Testis (tissue), 3 donors: ENCODE data around the gene CCDC83. TPM values are rescaled to one million over a fixed set of nuclear protein-coding genes. Genes with fewer than 3 reads are reported as not detected.
"Not testable (repeated sequence)": the region's sequence is repeated elsewhere in the genome, so short reads cannot be mapped to it uniquely, and the experiment has no call there.

Source experiments
- DNase-seq: peaks from one replicate; pipeline ENCODE4 v3.0.0-alpha.2; 2019
- H3K27ac ChIP-seq, 2 donors: fragments of 200-600 bp; sonication (generic); one replicate each; pipeline ENCODE4 v1.5.1; 2019
- H3K27me3 ChIP-seq: fragments of 200-600 bp; sonication (generic); one replicate; pipeline ENCODE4 v1.5.1; 2019
- H3K36me3 ChIP-seq: fragments of 200-600 bp; sonication (generic); one replicate; pipeline ENCODE4 v1.5.1; 2017; ENCODE audit warnings: low read depth; ENCODE audit errors: missing control alignments
- H3K4me1 ChIP-seq: fragments of 200-600 bp; sonication (generic); one replicate; pipeline ENCODE4 v1.5.1; 2019
- H3K4me3 ChIP-seq, 2 donors: fragments of 200-600 bp; sonication (generic); one replicate each; pipeline ENCODE4 v1.5.1; 2017 to 2019
- H3K9me3 ChIP-seq: fragments of 200-600 bp; sonication (generic); one replicate; pipeline ENCODE4 v1.5.1; 2017
- POLR2A ChIP-seq: fragments of 450-650 bp; IDR thresholded peaks from one replicate; pipeline ENCODE4 v1.6.1; 2017; ENCODE audit warnings: antibody characterized with exemption, mild to moderate bottlenecking, moderate library complexity
- WGBS, 2 donors: methylation state at CpG; one replicate each; pipeline ENCODE4 v1.1.5; 2018; 5-methylcytosine and 5-hydroxymethylcytosine counted together
- intact Hi-C: fragments of 100-400 bp; cut with DNase I; formaldehyde crosslinking; loops from one replicate; pipeline ENCODE4 v1.15.1; 2023; ENCODE audit warnings: low total_unique reads
- polyA plus RNA-seq: library from polyadenylated mRNA; stranded (reverse); fragments of 350-450 nt; fragmentation: Illumina TruSeq; extraction: RNeasy Lipid Tissue Mini Kit (QIAGEN cat#74804); gene quantifications from one replicate; pipeline ENCODE4 v1.2.3, GENCODE V29; 2014; ENCODE audit warnings: low read depth, low replicate concordance; ENCODE audit not compliant: insufficient read depth
- total RNA-seq, 2 donors: library from RNA; depleted of rRNA; stranded (reverse); fragments of >200 nt; gene quantifications; one replicate each; pipeline ENCODE4 v1.2.3, GENCODE V29; 2016
- TF ChIP-seq, protein P1 (sequence below), 3 experiments: fragments of 450-650 bp in 2 of 3; fragments of 200-600 bp in 1 of 3; sonication (generic) in 1 of 3; IDR thresholded peaks; one replicate each; pipeline ENCODE4 v1.5.1; 2016 to 2019; ENCODE audit warnings: antibody characterized with exemption in 3 of 3, mild to moderate bottlenecking in 2 of 3, moderate library complexity in 1 of 3

Gene CCDC83
- total and polyA plus RNA-seq, 3 donors from 2014 or later, result 10.2 to 29.6 (median 22.6) TPM

DNA sequence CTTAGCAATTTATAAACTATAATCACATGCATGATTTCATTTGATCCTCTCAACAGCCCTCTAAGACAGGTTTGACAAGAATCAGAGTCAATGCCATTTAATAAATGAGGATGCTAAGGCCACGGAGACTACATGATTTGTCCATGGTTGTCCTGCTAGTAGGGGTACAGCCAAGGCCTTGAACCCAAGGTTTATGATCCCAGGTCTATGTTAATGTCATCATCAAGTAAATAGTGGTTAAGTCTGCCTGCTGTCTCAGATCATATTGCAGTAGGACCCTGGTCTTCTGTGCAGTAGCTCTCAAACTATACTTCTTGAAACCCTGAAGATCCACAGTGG lies 26.6 kb upstream of the CCDC83 start:
- WGBS, 2 donors, result 79 to 100% methylated on average over 1 of the region's 1 CpG
- Histone ChIP-seq H3K27ac (no peak overlapping the region), H3K9me3 (no peaks in the 10 kb centered on the region), H3K4me3 (no peak overlapping the region), H3K27me3 (no peaks in the 10 kb centered on the region), H3K36me3 (no peaks in the 10 kb centered on the region), H3K4me1 (no peaks in the 10 kb centered on the region)
- TF ChIP-seq, protein P1, sequence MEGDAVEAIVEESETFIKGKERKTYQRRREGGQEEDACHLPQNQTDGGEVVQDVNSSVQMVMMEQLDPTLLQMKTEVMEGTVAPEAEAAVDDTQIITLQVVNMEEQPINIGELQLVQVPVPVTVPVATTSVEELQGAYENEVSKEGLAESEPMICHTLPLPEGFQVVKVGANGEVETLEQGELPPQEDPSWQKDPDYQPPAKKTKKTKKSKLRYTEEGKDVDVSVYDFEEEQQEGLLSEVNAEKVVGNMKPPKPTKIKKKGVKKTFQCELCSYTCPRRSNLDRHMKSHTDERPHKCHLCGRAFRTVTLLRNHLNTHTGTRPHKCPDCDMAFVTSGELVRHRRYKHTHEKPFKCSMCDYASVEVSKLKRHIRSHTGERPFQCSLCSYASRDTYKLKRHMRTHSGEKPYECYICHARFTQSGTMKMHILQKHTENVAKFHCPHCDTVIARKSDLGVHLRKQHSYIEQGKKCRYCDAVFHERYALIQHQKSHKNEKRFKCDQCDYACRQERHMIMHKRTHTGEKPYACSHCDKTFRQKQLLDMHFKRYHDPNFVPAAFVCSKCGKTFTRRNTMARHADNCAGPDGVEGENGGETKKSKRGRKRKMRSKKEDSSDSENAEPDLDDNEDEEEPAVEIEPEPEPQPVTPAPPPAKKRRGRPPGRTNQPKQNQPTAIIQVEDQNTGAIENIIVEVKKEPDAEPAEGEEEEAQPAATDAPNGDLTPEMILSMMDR (IDR thresholded peaks at IDR 0.05), result no peak
- TF ChIP-seq POLR2A, result no peak
- DNase-seq, result no peak
- intact Hi-C loops, result no loop called here

DNA sequence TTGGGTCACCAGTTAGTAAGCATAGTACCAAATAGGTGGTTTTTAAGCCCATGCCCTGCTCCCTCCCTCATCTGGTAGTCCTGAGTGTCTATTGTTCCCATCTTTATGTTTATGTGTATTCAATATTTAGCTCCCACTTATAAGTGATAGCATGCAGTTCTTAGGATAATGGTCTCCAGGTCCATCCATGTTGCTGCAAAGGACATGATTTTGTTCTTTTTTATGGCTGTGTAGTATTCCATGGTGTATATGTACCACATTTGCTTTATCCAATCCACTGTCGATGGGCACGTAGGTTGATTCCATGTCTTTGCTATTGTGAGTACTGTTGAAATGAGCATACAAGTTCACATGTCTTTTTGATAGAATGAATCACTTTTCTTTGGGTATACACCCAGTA lies 26.0 kb upstream of the CCDC83 start:
- Histone ChIP-seq H3K4me1 (no peaks in the 10 kb centered on the region), H3K36me3 (no peaks in the 10 kb centered on the region), H3K27me3 (no peaks in the 10 kb centered on the region), H3K4me3 (no peak overlapping the region), H3K27ac (no peak overlapping the region), H3K9me3 (no peaks in the 10 kb centered on the region)
- no peak for TF ChIP-seq POLR2A
- TF ChIP-seq, protein P1 (IDR thresholded peaks at IDR 0.05), result no peak
- WGBS, 2 donors, result 94 to 98% methylated on average over 2 of the region's 2 CpGs
- intact Hi-C loops, result no loop called here
- DNase-seq, result no peak

DNA sequence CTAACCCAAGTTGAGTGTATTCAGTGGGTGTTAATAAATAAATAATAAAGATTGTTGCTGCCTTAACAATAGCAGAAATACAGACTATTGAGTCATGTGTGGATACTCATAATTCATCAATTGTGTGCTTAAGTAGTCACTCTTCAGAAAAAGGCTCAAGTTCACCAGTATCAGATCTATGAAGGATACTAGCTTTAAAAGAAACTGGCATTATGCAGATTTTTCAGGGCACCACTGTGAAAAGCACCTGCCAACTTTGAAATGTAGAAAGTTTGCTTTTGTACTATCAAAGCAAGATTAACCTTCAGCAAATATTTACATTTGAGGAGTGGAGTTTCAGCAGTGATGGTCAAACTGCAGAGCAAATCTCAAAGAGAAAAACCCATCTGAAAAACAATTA lies 24.1 kb upstream of the CCDC83 start:
- Histone ChIP-seq H3K4me3 (no peak overlapping the region), H3K27ac (no peak overlapping the region), H3K27me3 (no peaks in the 10 kb centered on the region), H3K4me1 (no peaks in the 10 kb centered on the region), H3K36me3 (no peaks in the 10 kb centered on the region), H3K9me3 (no peaks in the 10 kb centered on the region)
- TF ChIP-seq, protein P1 (IDR thresholded peaks at IDR 0.05), result no peak
- no peak for TF ChIP-seq POLR2A
- DNase-seq, result no peak
- intact Hi-C loops, result no loop called here

DNA sequence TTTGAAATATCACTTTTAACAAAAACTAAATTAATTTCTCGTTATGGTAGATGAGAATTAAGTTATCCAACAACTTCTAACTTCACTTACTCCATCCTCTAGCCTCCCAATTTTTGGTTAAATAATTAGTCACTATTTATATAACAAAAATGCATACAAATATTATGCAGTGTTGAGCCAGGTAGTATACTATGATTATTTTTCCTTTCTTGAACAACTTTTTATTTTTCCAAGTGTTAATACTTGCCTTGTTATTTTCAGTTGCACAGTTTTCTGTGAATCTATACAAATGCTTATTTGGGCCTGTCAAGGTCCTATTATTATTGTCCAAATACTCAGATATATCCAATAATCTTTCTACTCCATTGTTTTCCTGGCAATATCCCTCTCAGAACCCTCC lies 19.9 kb upstream of the CCDC83 start:
- DNase-seq, result no peak
- TF ChIP-seq POLR2A, result no peak
- TF ChIP-seq, protein P1 (IDR thresholded peaks at IDR 0.05), result no peak
- 92 to 98% methylated on average over 1 of the region's 1 CpG for WGBS, 2 donors
- H3K4me1 ChIP-seq, result no peaks in the 10 kb centered on the region
- no peaks in the 10 kb centered on the region for H3K9me3 ChIP-seq
- intact Hi-C loops, result no loop called here
- H3K4me3 ChIP-seq, result no peak overlapping the region
- no peak overlapping the region for H3K27ac ChIP-seq
- no peaks in the 10 kb centered on the region for H3K27me3 ChIP-seq
- H3K36me3 ChIP-seq, result no peaks in the 10 kb centered on the region

DNA sequence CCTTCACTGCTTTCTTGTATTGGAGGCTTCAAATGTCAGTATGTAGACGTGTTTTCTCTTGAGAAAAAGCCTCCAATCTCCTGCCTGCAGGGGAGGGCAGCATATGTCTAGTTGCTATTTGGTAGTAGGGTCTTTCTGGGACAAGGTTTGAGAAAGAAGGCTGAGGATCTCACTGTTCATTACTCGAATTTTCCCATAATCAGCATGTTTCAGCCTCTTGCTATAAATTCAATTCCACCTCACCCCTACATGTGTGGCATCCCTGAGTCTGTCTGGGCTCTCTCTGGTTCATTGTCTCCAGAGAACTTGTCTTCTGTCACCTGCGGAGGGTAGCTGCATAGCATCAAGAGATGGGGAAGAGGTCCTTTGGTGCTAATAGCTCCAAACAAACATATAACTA lies 19.5 kb upstream of the CCDC83 start:
- WGBS, 2 donors, result 75 to 78% methylated on average over 3 of the region's 3 CpGs
- Histone ChIP-seq H3K4me1 (no peaks in the 10 kb centered on the region), H3K4me3 (no peak overlapping the region), H3K27ac (no peak overlapping the region), H3K27me3 (no peaks in the 10 kb centered on the region), H3K36me3 (no peaks in the 10 kb centered on the region), H3K9me3 (no peaks in the 10 kb centered on the region)
- TF ChIP-seq POLR2A, result no peak
- TF ChIP-seq, protein P1 (IDR thresholded peaks at IDR 0.05), result no peak
- intact Hi-C loops, result no loop called here
- no peak for DNase-seq

DNA sequence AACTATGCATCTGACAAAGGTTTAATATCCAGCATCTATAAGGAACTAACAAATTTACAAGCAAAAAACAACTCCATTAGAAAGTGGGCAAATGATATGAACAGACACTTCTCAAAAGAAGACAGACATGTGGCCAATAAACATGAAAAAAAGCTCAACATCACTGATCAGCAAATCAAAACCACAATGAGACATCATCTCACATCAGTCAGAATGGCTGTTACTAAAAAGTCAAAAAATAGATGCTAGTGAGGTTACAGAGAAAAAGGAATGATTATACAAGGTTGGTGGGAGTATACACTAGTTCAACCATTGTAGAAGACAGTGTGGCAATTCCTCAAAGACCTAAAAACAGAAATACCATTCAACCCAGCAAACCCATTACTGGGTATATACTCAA lies 14.3 kb upstream of the CCDC83 start:
- H3K36me3 ChIP-seq, H3K4me3 ChIP-seq, H3K4me1 ChIP-seq, H3K27me3 ChIP-seq, H3K9me3 ChIP-seq, H3K27ac ChIP-seq, DNase-seq, intact Hi-C loops: not testable (repeated sequence)
